ENCODE results near the gene THTPA.

Gene THTPA

DNA sequence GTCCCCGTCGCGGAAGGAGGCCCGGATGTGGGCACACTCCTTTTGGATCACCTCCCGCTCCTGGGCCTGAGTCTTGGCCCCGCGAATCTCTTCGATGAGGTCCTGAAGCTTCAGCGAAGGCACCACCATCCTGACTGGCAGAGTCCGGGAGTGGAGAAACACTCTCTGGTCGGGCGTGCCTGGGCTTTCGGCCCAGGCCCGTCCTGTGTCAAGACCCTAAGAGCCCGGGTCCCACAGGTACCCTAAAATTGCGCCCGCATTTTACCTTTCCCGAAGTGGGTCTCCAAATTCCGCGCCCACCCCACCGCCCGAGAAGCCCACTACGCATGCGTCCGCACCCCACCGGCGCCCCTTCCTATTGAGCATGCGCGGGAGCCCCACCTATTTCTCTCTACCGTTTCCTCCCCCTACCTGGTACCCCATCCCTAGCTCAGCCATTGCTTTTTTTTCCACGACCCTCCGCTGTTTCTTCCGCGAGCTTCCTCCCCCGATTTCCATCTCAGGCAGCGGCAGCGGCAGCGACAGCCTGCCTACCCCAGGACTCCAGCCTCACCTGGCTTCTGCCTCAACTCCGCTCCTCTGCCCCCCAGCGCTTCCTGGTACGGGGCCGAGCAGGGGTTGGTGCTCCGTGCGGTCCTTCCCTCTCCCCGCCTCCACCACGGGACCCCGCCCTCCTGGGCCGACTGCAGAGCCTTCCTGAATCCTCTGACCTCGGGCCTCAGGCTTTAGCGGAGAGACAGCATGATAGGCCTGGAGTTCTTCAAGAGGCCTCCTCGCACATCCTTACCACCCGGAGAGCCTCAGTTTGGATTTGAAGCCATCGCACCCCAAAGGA is 11.3 kb downstream of the THTPA start, which contains the start of gene AP1G2:
TSS of gene AP1G2 (minus strand) at position 606 of the 835 bp plus-strand sequence. CDS start at position 129, 477 bp downstream.
- DNase-seq (ENCODE audit: low read depth): peak; percentile 80

DNA sequence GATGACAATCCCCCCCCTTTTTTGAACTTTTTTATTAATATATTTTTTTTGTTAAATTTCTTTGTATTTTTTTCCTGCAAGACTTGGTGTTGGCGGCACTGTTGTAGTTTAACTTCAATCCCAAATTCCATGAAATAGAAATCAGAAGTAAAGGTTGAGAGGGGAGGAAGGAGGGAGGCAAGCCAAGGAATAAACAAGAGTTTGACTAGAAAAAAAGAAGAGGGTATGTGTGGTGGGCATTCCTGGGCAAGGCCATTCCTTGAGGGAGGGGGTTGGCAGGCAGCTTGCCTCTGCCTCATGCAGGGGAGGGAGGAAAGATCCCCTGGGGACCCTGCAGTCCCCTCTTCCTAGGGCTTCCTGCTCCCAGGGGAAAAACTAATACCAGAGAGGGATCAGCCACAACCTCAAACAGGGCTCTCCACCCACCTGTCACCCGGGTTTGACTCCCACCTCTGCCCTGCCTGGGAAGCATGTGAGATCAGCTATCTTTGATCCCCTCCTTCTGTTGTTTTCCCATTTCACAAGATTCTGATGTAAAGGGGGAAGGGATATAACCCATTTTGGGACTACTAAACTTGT is 12.0 kb downstream of the THTPA start:
- DNase-seq (ENCODE audit: low read depth): no peak

DNA sequence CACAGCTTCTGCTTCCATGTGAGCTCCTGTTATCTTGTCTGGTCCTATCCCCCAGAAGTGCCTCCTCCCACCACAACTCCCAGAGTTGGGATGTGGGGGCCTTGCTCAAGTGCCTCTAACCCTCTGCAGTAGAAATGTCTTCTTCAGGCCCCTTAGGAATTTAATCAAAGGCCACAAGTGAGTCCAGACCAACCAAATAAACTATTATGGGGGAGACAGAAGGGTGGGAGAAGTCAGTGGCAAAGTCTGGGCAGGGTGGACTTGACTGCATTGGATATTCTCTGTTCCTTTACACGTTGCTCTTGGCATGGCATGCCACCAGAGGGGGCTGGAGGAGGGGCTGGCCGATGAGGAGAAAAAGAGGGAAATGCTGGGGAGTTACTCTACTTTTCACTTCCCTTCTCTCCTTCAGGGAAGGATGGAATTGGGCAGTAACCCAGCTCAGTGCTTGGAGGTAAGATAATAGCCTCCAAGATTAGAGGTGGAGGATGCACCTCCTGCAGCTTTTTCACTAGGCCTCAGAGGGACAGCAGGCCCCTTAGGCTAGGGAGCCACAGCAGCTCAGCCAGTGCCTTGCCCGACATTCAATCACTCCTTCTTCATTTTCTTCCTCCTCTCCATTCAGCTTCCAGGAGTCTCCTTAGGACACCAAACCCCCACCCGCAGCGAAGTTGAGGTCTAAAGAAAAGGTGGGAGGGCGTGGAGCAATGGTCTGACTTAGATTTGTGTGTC is 12.7 kb downstream of the THTPA start:
- DNase-seq (ENCODE audit: low read depth): no peak

GRCh38 chr14:23569443-23570151 is 13.5 kb downstream of the THTPA start:
- DNase-seq (ENCODE audit: low read depth): no peak

GRCh38 chr14:23570806-23571483 is 14.9 kb downstream of the THTPA start:
- no peak for DNase-seq (ENCODE audit: low read depth)

DNA sequence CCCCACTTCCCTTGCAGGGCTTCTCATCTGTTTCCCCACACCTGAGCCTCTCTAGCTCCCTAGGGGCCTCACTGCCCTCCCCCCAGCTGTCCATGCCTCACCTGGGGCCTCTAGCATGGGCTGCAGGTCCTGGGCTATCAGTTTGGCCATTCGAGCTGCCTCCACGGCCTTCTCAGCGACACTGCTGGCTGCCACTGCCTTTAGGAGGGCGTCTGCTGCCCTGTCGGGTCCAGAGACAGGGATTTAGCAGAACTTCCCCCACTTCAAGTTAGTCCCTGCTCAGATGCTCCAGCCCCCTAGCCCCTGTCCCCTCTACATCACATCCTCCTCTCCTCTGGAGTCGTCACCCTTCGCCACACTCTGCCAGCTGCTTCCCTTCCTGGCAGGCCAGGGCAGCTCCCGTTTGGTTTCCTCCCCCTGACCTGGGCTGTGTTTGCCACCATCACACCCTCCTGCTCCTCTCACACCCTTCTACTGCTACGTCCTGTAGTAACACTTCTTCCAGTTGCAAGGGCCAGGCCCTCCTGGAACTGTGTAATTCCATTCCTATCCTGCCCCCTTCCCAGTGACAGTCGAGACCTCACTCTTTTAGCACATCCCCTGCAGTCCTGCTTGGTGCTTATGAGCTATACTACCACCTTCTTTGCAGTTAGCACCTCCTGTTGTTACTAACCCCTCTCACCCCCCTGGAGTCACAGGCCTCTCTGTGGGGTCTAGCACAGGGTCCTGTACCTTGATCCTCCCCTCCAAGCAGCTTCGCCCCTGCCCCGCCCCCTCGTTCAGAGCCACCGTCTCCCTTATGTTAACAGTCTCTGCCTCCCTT is 15.8 kb downstream of the THTPA start:
- DNase-seq (ENCODE audit: low read depth): no peak

GRCh38 chr14:23572524-23572828 is 16.4 kb downstream of the THTPA start:
- no peak for DNase-seq (ENCODE audit: low read depth)

GRCh38 chr14:23572836-23573235 is 16.8 kb downstream of the THTPA start:
- no peak for DNase-seq (ENCODE audit: low read depth)

DNA sequence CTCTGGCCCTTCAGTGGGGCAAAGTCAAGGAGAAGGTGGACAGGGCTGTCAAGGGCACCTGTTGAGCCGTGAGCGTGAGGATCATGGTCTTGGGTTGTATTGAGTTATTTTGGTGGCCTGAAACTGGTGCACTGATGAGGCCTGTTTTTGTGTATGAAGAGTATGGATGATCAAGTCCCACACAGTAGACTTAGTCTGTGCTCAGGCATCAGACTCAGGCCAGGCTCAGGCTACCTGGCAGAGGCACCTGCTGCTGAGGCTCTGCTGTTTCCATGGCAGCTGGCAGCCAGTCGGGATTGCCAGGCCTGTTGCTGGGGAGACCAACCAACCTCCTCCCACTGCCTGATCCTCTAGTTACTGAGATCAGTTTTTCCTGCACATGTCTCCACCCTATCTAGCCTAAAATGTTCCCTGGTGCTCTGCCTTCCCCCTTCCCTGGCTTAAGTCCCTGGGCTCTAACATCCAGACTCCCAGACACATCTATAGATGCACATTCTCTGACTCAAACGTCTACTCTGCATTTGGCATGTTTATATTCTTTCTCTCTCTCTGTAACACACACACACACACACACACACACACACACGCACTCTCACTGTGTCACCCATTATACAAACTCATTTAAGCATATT is 17.4 kb downstream of the THTPA start:
- DNase-seq (ENCODE audit: low read depth): no peak

DNA sequence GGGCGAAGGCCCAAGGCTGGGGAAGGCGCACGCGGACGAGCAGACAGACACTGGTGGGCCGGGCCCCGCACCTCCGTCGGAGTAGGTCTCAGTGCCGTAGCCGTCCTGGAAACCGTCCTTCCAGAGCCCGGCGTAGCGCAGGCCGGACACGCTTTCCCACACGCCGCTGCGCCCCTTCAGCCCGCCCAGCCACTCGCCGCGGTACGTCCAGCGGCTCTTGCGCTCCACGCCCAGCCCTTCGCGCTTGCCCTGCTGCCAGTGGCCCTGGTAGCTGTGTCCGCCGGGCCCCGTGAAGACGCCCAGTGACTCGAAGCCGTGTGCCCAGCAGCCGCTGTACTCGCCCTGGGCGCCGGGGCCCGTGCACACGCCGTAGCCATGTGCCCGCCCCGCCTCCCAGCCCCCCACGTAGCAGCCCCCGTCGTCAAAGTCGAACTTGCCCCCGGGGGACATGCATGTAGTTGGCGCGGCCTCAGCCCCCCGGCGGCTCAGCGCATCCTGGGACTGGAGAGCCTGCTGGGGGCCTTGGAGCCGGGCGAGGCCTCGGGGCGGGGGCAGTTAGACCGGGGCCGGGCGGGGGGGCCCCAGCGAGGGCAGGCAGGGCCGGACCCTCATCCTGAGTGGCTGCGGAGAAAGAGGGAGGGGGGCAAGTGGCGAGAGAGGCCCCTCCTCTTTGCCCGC is 21.1 kb downstream of the THTPA start:
- no peak for DNase-seq (ENCODE audit: low read depth)

DNA sequence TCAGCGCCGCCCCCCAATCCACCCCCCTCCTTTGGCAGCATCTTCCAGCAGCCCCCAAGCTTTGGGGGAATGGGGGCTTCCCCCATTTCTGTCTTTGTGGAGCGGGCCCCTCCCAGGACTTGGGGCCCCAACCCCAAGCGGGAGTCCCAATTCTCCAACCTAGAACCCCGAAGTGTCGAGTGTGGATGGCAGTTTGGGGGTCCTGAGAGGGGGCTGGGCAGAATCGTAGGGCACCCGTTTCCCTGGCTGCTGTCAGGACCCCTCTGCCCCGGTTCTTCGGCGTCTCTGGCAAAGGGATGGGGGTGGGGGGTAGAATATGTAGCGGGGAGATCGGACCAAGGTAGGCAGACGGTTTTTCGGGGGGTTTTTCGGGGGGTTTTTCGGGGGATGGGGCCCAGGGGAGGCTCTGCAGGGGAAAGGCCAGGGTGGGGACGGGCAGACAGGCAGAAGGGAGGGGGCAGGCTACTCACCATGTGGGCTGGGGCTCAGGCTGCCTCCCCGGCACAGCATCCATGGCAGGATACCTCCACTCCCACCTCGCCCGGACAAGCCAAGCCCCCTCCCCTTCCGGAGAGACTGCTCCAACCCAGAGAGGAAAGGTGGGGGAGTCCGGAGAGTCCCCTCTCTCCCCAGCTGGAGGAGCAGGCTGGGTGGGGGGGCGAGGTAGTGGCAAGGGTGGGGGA is 21.8 kb downstream of the THTPA start:
- DNase-seq (ENCODE audit: low read depth): no peak

- DNase-seq (ENCODE audit: low read depth): no peak
These were observed 22.7 kb downstream of the THTPA start, which contains the start of gene JPH4 for GRCh38 chr14:23578560-23579310. JPH4 (minus strand) TSS chr14:23578790; CDS start chr14:23577453, 1,337 bp downstream.

GRCh38 chr14:23579311-23579630 is 23.2 kb downstream of the THTPA start:
- DNase-seq (ENCODE audit: low read depth): no peak

GRCh38 chr14:23579739-23580138 is 23.7 kb downstream of the THTPA start:
- no peak for DNase-seq (ENCODE audit: low read depth)

DNA sequence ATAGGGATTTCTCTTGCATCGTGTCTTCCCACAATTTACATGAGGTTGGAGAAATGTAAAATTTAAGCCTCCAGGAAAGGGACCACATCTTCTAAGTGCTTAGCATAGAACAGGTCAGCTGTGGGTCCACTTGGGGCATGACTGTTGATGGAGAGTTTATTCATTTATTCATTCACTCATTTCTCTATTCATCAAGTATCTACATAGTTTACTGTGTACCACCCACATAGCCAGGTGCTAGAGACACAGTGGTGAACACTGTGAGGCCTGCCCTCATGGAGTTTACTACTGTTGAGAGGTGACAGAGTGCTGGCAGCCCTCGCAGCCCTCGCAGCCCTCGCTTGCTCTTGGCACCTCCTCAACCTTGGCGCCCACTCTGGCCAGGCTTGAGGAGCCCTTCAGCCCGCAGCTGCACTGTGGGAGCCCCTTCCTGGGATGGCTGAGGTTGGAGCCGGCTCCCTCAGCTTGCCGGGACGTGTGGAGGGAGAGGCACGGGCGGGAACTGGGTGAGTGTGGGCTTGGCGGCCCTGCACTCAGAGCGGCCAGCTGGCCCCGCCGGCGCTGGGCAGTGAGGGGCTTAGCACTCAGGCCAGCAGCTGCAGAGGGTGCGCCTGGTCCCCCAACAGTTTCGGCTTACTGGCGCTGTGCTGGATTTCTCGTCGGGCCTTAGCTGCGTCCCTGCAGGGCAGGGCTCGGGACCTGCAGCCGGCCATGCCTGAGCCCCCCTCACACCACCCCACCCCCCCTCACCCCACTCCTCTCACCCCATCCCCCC is 24.3 kb downstream of the THTPA start:
- no peak for DNase-seq (ENCODE audit: low read depth)

- no peak for DNase-seq (ENCODE audit: low read depth)
These were observed 24.8 kb downstream of the THTPA start for GRCh38 chr14:23580948-23581281.

GRCh38 chr14:23582906-23583760 is 27.1 kb downstream of the THTPA start:
- no peak for DNase-seq (ENCODE audit: low read depth)
